ENCODE data around the gene SPATA13. TPM values are rescaled to one million over a fixed set of nuclear protein-coding genes. Genes with fewer than 3 reads are reported as not detected.
A peak's percentile ranks its signal among the peaks of the same experiment; 100 is the strongest.

Gene SPATA13
- total RNA-seq, 1 donor from 2014 or later, result 44.2 TPM

GRCh38 chr13:24282256-24282655 is 121.7 kb downstream of the SPATA13 start:
- H3K4me3 ChIP-seq, result no peak overlapping the region
- DNase-seq, result no peak
- H3K27ac ChIP-seq, result no peak overlapping the region
- no peaks in the 10 kb centered on the region for H3K9me3 ChIP-seq
- H3K36me3 ChIP-seq, result peaks cover 45% of the 10 kb centered on the region
- ATAC-seq, result no peak
- no peak for TF ChIP-seq CTCF (IDR thresholded peaks at IDR 0.05)
- intact Hi-C loops (cut with DNase I), result no loop called here
- no peaks in the 10 kb centered on the region for H3K27me3 ChIP-seq (ENCODE audit: low read depth)
- peaks cover 30% of the 10 kb centered on the region for H3K4me1 ChIP-seq

GRCh38 chr13:24284889-24285565 is 124.5 kb downstream of the SPATA13 start:
- no peaks in the 10 kb centered on the region for H3K27me3 ChIP-seq (ENCODE audit: low read depth)
- intact Hi-C loops (cut with DNase I), result no loop called here
- DNase-seq (no peak), ATAC-seq (no peak)
- H3K9me3 ChIP-seq, result no peaks in the 10 kb centered on the region
- H3K36me3 ChIP-seq, result peaks cover 72% of the 10 kb centered on the region
- no peak overlapping the region for H3K27ac ChIP-seq
- peaks cover 26% of the 10 kb centered on the region for H3K4me1 ChIP-seq
- TF ChIP-seq CTCF (IDR thresholded peaks at IDR 0.05), result no peak
- no peak overlapping the region for H3K4me3 ChIP-seq

- Histone ChIP-seq H3K27ac (no peak overlapping the region), H3K4me1 (peaks cover 16% of the 10 kb centered on the region), H3K4me3 (no peak overlapping the region), H3K36me3 (peaks cover 87% of the 10 kb centered on the region), H3K27me3 (ENCODE audit: low read depth) (no peaks in the 10 kb centered on the region), H3K9me3 (no peaks in the 10 kb centered on the region)
- DNase-seq (no peak), ATAC-seq (no peak)
- intact Hi-C loops (cut with DNase I), result no loop called here
- no peak for TF ChIP-seq CTCF (IDR thresholded peaks at IDR 0.05)
Measured at GRCh38 chr13:24286624-24287023, 126.1 kb downstream of the SPATA13 start.

GRCh38 chr13:24287748-24288287 is 127.3 kb downstream of the SPATA13 start:
- intact Hi-C loops (cut with DNase I), result no loop called here
- H3K9me3 ChIP-seq, result no peaks in the 10 kb centered on the region
- H3K4me1 ChIP-seq, result peaks cover 8% of the 10 kb centered on the region
- H3K27me3 ChIP-seq (ENCODE audit: low read depth), result no peaks in the 10 kb centered on the region
- DNase-seq (no peak), ATAC-seq (peak; percentile 23 to 62)
- H3K36me3 ChIP-seq, result peaks cover 91% of the 10 kb centered on the region
- no peak overlapping the region for H3K27ac ChIP-seq
- H3K4me3 ChIP-seq, result no peak overlapping the region
- no peak for TF ChIP-seq CTCF (IDR thresholded peaks at IDR 0.05)

GRCh38 chr13:24288870-24289269 is 128.3 kb downstream of the SPATA13 start:
- no peaks in the 10 kb centered on the region for H3K9me3 ChIP-seq
- no peak for TF ChIP-seq CTCF (IDR thresholded peaks at IDR 0.05)
- intact Hi-C loops (cut with DNase I), result no loop called here
- H3K4me1 ChIP-seq, result no peaks in the 10 kb centered on the region
- peak; percentile 40 to 72 for ATAC-seq
- no peaks in the 10 kb centered on the region for H3K27me3 ChIP-seq (ENCODE audit: low read depth)
- no peak overlapping the region for H3K4me3 ChIP-seq
- no peak for DNase-seq
- H3K36me3 ChIP-seq, result peaks cover 96% of the 10 kb centered on the region
- H3K27ac ChIP-seq, result no peak overlapping the region
